Ascending aorta (tissue), 2 donors: Measurements from ENCODE around the gene S100PBP. TPM values are rescaled to one million over a fixed set of nuclear protein-coding genes. Genes with fewer than 3 reads are reported as not detected.

ENCODE experiments used
- DNase-seq, 2 donors: peaks; one replicate each; pipeline ENCODE4 v3.0.0-alpha.2; 2019; ENCODE audit warnings: low spot score in 2 of 2
- H3K27ac ChIP-seq, 2 donors: fragments of 200-600 bp; sonication (generic); one replicate each; pipeline ENCODE4 v1.5.1; 2016 to 2017; ENCODE audit warnings: mild to moderate bottlenecking in 1 of 2
- H3K27me3 ChIP-seq: fragments of 200-600 bp; sonication (generic); one replicate; pipeline ENCODE4 v1.5.1; 2017
- H3K36me3 ChIP-seq, 2 donors: fragments of 200-600 bp; sonication (generic); one replicate each; pipeline ENCODE4 v1.5.1; 2016
- H3K4me1 ChIP-seq, 2 donors: fragments of 200-600 bp; sonication (generic); one replicate each; pipeline ENCODE4 v1.5.1; 2016 to 2017; ENCODE audit warnings: mild to moderate bottlenecking in 1 of 2
- H3K4me3 ChIP-seq, 2 donors: fragments of 200-600 bp; sonication (generic); one replicate each; pipeline ENCODE4 v1.5.1; 2016 to 2017; ENCODE audit warnings: mild to moderate bottlenecking in 1 of 2
- H3K9me3 ChIP-seq, 2 donors: fragments of 200-600 bp; sonication (generic); one replicate each; pipeline ENCODE4 v1.5.1; 2016
- intact Hi-C: fragments of 100-400 bp; cut with DNase I; formaldehyde crosslinking; loops from one replicate; pipeline ENCODE4 v1.15.1; 2023
- total RNA-seq: library from RNA; depleted of rRNA; stranded (reverse); fragments of >200 nt; gene quantifications from one replicate; pipeline ENCODE4 v1.1.0, GENCODE V29; 2016
- TF ChIP-seq, protein P1 (sequence below), 3 experiments: fragments of 200-600 bp in 2 of 3; fragments of 450-650 bp in 1 of 3; sonication (generic) in 2 of 3; IDR thresholded peaks; one replicate each; pipeline ENCODE4 v1.5.1; 2016 to 2019; ENCODE audit warnings: antibody characterized with exemption in 3 of 3, mild to moderate bottlenecking in 1 of 3, moderate library complexity in 1 of 3

Gene S100PBP
- total RNA-seq, 1 donor from 2014 or later, result 1.6 TPM

DNA sequence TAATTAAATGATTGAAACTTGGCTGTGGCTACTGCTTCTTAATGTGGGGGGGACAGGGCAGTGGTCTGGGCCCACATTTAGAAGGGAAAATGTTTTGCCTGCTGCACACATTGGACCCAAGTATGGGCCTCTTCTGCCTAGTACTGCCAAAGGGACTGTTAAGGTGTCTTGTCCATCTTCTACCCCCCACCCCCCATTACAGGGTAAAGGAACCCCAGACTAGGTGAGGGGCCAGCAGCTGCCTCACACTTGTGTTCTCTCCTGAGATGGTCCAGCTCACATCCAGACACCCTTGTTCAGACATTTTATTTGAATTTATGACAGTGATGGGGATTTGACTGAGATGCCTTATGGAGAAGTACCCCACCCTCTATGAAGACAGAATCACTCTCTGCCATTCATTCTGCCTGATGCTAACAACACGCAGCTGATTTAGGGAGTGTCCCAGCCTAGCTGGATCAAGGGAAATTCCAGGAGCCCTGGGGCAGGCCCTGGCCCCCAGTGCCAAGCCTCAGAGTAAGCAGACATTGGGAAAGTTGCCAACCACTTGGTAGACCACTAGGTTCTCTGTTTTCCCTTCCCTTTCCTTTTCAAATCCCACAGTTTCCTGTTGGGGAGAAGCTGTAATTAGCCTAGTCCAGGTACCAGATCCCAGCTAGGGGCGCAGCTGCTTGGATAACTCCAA, 42.4 kb upstream of the S100PBP start:
- Histone ChIP-seq H3K4me3 (no peak overlapping the region), H3K27me3 (no peaks in the 10 kb centered on the region), H3K4me1 (no peaks in the 10 kb centered on the region), H3K36me3 (peaks cover 45 to 61% of the 10 kb centered on the region in 2 donors), H3K9me3 (no peaks in the 10 kb centered on the region), H3K27ac (peak overlapping the region in 1 of 2 donors; percentile 14)
- TF ChIP-seq, protein P1, sequence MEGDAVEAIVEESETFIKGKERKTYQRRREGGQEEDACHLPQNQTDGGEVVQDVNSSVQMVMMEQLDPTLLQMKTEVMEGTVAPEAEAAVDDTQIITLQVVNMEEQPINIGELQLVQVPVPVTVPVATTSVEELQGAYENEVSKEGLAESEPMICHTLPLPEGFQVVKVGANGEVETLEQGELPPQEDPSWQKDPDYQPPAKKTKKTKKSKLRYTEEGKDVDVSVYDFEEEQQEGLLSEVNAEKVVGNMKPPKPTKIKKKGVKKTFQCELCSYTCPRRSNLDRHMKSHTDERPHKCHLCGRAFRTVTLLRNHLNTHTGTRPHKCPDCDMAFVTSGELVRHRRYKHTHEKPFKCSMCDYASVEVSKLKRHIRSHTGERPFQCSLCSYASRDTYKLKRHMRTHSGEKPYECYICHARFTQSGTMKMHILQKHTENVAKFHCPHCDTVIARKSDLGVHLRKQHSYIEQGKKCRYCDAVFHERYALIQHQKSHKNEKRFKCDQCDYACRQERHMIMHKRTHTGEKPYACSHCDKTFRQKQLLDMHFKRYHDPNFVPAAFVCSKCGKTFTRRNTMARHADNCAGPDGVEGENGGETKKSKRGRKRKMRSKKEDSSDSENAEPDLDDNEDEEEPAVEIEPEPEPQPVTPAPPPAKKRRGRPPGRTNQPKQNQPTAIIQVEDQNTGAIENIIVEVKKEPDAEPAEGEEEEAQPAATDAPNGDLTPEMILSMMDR (IDR thresholded peaks at IDR 0.05), result no peak
- intact Hi-C loops, result no loop called here
- no peak for DNase-seq

DNA sequence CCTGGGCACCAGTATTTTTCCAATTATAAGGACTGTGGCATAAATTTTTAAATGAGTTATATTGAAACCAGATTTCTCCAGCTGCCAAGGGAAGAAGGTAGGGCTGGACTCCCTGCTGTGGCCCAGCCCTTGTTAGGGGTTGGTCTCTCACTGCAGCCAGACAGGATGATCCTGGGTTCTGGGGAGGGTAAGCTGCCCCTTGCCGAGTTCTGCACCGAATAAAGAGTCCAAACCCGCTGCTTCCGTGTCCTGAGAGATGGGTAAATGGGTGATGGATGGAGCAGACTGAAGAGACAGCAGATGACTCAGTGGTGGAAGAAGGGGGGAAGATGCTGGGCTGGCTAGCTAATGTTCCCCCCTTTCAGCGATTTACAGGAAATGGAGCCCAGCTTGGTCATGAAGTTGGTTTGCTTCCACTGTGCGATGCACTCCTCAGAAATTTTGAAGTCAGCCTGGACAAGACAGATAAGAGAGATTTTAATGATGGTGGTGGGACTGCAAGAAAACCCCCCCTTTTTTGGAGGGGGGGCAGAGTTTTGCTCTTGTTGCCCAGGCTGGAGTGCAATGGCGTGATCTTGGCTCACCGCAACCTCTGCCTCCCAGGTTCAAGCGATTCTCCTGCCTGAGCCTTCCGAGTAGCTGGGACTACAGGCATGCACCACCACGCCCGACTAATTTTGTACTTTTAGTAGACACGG, 41.7 kb upstream of the S100PBP start:
- Histone ChIP-seq H3K4me1 (no peaks in the 10 kb centered on the region), H3K27ac (peak overlapping the region in 1 of 2 donors; percentile 14), H3K4me3 (no peak overlapping the region), H3K9me3 (no peaks in the 10 kb centered on the region), H3K27me3 (no peaks in the 10 kb centered on the region), H3K36me3 (peaks cover 48 to 65% of the 10 kb centered on the region in 2 donors)
- TF ChIP-seq, protein P1 (IDR thresholded peaks at IDR 0.05), result no peak
- intact Hi-C loops, result no loop called here
- DNase-seq, result no peak

DNA sequence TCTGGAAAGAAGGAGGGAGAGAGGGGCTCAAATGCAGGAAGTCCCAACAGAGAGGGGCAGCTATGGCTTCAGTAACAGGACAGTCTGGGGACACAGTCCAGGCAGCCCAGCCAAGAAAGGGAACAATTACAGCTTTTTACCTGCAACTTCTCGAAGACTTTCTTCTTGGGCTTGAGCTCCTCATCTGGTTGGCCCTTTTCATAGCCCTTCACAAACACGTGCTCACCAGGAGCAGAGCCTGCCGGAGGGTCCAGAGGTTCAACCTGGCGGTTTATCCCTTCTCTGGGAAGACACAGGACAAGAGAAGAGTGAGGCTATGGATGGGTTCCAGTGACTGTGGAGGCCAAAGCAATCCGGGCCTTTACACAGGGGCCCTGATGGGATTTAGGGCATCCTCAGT, 38.2 kb upstream of the S100PBP start:
- H3K9me3 ChIP-seq, result no peaks in the 10 kb centered on the region
- H3K27me3 ChIP-seq, result no peaks in the 10 kb centered on the region
- H3K27ac ChIP-seq, result no peak overlapping the region
- TF ChIP-seq, protein P1 (IDR thresholded peaks at IDR 0.05), result no peak
- no peak overlapping the region for H3K4me3 ChIP-seq
- H3K4me1 ChIP-seq, result no peaks in the 10 kb centered on the region
- intact Hi-C loops, result no loop called here
- peaks cover 81 to 90% of the 10 kb centered on the region in 2 donors for H3K36me3 ChIP-seq
- DNase-seq, result no peak

DNA sequence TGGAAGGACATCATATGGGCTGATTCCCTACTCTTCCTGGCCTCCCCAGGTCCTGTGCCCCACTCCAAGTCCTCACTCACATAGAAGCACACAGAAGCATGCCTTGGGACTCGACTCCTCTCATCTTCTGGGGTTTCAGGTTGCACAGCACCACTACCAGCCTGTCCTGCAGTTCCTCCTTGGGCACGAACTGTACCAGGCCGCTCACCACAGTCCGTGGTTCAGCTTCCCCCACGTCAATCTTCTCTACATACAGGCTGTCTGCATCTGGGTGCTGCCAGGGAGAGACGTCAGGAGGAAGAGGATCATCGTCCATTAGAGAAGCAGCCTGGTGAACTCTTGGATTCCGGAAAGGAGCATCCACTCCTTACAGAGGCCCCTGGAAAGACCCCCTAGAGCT, 37.4 kb upstream of the S100PBP start:
- no peak for DNase-seq
- TF ChIP-seq, protein P1 (IDR thresholded peaks at IDR 0.05), result no peak
- H3K36me3 ChIP-seq, result peaks cover 81 to 89% of the 10 kb centered on the region in 2 donors

DNA sequence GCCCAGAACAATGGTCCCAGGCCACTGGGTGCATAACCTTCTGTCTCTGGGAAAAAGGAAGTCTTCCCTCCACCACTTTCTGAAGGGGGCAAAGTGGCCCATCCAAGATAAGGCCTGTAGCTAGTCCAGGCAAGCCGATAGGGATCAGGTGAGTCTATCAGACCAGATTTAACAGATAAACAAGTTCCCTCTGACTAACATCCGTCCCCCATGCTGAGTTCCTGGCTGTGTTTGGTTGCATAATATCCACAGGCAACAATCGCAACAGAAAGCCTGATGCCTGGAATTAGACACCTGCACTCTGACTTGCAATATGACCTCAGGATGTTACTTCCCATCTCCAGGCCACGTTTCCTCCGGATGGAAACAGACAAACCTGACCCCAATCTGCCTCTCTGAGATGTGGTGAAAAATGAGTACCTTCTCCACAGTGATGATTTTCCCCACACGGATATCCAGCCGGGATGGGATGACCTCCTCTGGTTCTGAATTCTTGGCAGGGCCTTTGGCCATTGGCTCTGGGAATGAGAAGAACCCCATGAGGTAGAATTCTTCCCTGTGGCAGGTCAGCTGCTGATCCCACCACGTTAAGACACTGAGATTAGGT, 36.7 kb upstream of the S100PBP start:
- Histone ChIP-seq H3K4me1 (no peaks in the 10 kb centered on the region), H3K27me3 (no peaks in the 10 kb centered on the region), H3K36me3 (peaks cover 81 to 92% of the 10 kb centered on the region in 2 donors), H3K9me3 (no peaks in the 10 kb centered on the region), H3K4me3 (no peak overlapping the region), H3K27ac (no peak overlapping the region)
- TF ChIP-seq, protein P1 (IDR thresholded peaks at IDR 0.05), result no peak
- intact Hi-C loops, result no loop called here
- no peak for DNase-seq

More for the DNA sequence above, 37.4 kb upstream of the S100PBP start:
- Histone ChIP-seq H3K4me3 (no peak overlapping the region), H3K9me3 (no peaks in the 10 kb centered on the region), H3K27me3 (no peaks in the 10 kb centered on the region), H3K4me1 (no peaks in the 10 kb centered on the region), H3K27ac (no peak overlapping the region)
- intact Hi-C loops, result no loop called here
